ENCODE results near the gene PPP2R5E.

PPP2R5E gene

DNA sequence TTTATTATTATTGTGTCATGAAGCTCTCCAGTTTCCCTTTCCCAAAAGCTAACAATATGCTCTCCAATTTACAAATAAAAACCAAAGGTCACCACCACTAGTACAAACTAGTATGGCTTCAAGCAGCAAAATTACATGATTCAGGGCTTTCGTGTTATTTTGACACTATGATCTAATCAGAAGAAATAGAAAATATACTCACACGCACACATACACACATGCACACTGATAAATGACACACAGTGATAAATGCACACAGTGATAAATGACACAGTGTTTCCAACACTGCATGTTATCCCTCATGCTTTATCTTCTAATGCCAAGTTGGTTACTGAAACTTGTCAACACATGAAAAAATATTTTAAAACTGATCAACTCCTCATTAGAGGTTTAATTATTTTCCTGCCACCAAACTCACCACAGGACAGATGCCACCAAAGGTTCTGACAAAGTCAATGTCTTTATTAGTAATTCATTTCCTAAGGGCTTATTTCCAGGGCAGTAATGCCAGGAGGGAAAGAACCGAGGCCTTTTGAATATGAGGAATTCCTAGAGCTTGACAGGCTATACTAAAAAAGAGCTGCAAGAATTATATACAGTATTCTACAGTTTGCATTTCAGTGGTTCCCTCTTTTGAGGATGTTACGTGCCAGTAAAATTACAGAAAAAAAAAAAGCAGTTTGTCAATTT lies 82.4 kb downstream of the PPP2R5E start:
- Histone ChIP-seq H3K27ac (ENCODE audit: low read depth, low read length) (no peak overlapping the region), H3K9me3 (ENCODE audit: control insufficient read depth in 5 of 5, low read length in 5 of 5) (no peaks in the 10 kb centered on the region), H3K36me3 (ENCODE audit: control insufficient read depth in 5 of 5, insufficient read depth in 5 of 5, low read length in 5 of 5) (no peaks in the 10 kb centered on the region), H3K4me3 (ENCODE audit: low read depth in 1 of 5, low read length in 5 of 5) (no peak overlapping the region), H3K4me1 (ENCODE audit: control insufficient read depth in 5 of 5, insufficient read depth in 5 of 5, low read length in 5 of 5) (peaks cover 0 to 8% (median under 1%) of the 10 kb centered on the region in 5 donors), H3K27me3 (ENCODE audit: control insufficient read depth in 5 of 5, insufficient read depth in 4 of 5, low read length in 5 of 5) (no peaks in the 10 kb centered on the region), H3K9ac (ENCODE audit: low read length in 5 of 5) (no peak overlapping the region)

DNA sequence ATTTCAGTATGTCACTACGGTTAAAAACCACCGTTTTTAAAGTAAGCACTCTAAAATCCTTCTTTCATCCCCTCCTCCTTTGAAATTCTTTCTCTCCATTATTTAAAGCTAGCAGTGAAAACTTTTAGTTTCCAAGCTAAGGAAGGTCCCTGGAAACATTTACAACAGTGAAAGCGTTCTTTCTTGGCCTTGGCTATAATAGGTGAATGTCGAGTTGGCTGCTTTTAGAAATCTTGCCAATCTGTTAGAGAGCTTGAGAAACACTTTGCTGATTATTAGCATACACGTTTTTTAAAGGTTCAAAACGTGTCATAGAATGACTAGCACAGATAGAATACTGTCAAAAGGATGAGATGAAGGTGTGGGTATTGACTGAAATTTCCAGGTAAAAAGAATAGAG lies 83.4 kb downstream of the PPP2R5E start:
- no peak overlapping the region for H3K27ac ChIP-seq (ENCODE audit: low read depth, low read length)
- no peaks in the 10 kb centered on the region for H3K36me3 ChIP-seq (ENCODE audit: control insufficient read depth in 5 of 5, insufficient read depth in 5 of 5, low read length in 5 of 5)
- peaks cover 0 to 11% (median 6%) of the 10 kb centered on the region in 5 donors for H3K4me1 ChIP-seq (ENCODE audit: control insufficient read depth in 5 of 5, insufficient read depth in 5 of 5, low read length in 5 of 5)
- no peak overlapping the region for H3K9ac ChIP-seq (ENCODE audit: low read length in 5 of 5)
- no peak overlapping the region for H3K4me3 ChIP-seq (ENCODE audit: low read depth in 1 of 5, low read length in 5 of 5)
- no peaks in the 10 kb centered on the region for H3K27me3 ChIP-seq (ENCODE audit: control insufficient read depth in 5 of 5, insufficient read depth in 4 of 5, low read length in 5 of 5)
- no peaks in the 10 kb centered on the region for H3K9me3 ChIP-seq (ENCODE audit: control insufficient read depth in 5 of 5, low read length in 5 of 5)

DNA sequence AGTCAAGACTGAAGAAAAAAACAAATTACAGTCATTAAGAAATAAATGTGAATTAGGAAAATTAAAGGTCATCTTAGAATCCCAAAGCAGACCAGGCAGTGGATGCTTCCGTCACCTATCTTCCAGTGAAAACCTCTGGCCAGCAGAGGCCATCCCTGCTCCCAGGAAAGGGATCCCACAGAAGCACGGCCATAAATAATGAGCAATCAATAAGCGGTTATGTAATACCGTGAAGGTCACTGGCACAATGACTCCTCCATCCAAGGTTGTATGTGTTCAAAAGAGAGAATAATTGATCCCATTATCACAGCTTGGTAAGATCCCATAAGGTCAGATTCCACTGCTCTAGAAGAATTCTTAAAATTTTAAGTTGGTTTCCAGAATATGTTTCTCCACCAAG lies 85.7 kb downstream of the PPP2R5E start:
- no peaks in the 10 kb centered on the region for H3K27me3 ChIP-seq (ENCODE audit: control insufficient read depth in 5 of 5, insufficient read depth in 4 of 5, low read length in 5 of 5)
- H3K4me3 ChIP-seq (ENCODE audit: low read depth in 1 of 5, low read length in 5 of 5) = no peak overlapping the region
- H3K9me3 ChIP-seq (ENCODE audit: control insufficient read depth in 5 of 5, low read length in 5 of 5) = no peaks in the 10 kb centered on the region
- H3K4me1 ChIP-seq (ENCODE audit: control insufficient read depth in 5 of 5, insufficient read depth in 5 of 5, low read length in 5 of 5) = peaks cover 0 to 11% (median 7%) of the 10 kb centered on the region in 5 donors
- no peaks in the 10 kb centered on the region for H3K36me3 ChIP-seq (ENCODE audit: control insufficient read depth in 5 of 5, insufficient read depth in 5 of 5, low read length in 5 of 5)
- H3K27ac ChIP-seq (ENCODE audit: low read depth, low read length) = no peak overlapping the region
- no peak overlapping the region for H3K9ac ChIP-seq (ENCODE audit: low read length in 5 of 5)

DNA sequence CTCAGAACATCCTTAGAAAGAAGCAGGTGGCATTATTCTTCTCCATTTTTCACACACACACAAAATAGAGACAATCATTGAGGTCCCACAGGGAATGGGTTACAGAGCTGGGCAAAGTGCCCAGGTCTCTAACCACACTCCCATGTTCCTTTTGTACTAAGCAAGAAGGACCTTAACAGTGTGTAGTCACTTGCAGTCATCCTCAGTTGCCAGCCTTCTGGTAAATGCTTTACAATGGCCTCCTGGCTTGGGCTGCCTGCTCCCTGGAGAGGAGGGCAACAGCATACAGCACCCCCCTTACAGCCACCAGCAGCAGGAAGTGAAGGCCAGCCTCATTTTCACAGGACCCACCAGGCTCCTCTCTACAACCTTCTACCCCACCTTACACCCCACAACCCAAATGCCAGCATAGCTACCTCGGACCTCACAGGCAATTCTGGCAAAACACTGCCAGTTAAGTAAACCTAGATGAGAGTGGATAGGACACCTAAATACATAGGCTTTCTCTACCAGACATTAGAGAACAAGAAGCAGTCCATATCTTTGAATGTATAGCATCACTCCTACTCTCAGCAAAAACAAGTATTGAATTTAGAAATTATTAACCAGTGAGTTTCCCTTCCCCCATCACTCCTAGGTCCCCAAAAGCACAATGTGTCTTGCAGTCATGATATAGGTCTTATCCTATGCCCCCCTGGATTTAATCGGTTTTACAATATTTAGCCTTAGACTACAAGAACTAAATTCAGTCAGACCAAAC lies 88.1 kb downstream of the PPP2R5E start:
- no peaks in the 10 kb centered on the region for H3K9me3 ChIP-seq (ENCODE audit: control insufficient read depth in 5 of 5, low read length in 5 of 5)
- no peak overlapping the region for H3K27ac ChIP-seq (ENCODE audit: low read depth, low read length)
- H3K4me1 ChIP-seq (ENCODE audit: control insufficient read depth in 5 of 5, insufficient read depth in 5 of 5, low read length in 5 of 5) = peaks cover 0 to 12% (median 6%) of the 10 kb centered on the region in 5 donors
- no peak overlapping the region for H3K4me3 ChIP-seq (ENCODE audit: low read depth in 1 of 5, low read length in 5 of 5)
- no peak overlapping the region for H3K9ac ChIP-seq (ENCODE audit: low read length in 5 of 5)
- no peaks in the 10 kb centered on the region for H3K27me3 ChIP-seq (ENCODE audit: control insufficient read depth in 5 of 5, insufficient read depth in 4 of 5, low read length in 5 of 5)
- H3K36me3 ChIP-seq (ENCODE audit: control insufficient read depth in 5 of 5, insufficient read depth in 5 of 5, low read length in 5 of 5) = peaks cover 0 to 4% (median 2%) of the 10 kb centered on the region in 5 donors

DNA sequence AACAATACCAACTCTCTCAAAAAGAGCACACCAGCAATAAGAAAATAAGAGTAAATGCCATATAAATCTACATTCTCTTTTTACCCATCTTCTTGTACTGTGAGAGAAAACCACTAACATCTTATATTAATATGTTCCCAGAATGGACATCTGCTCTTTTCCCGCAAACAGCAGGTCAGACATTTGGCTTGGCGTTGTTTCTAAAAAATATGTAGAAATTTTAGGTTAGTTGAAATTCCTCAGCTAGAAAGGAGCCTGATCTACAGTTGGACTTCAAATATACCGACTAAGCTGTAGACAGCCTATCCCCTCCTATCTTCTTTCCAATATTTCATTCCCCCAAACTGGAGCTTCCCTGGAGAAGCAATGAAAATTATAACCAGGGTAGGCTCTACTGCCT lies 88.7 kb downstream of the PPP2R5E start:
- H3K9ac ChIP-seq (ENCODE audit: low read length in 5 of 5) = no peak overlapping the region
- H3K36me3 ChIP-seq (ENCODE audit: control insufficient read depth in 5 of 5, insufficient read depth in 5 of 5, low read length in 5 of 5) = peaks cover 0 to 4% (median 2%) of the 10 kb centered on the region in 5 donors
- H3K4me3 ChIP-seq (ENCODE audit: low read depth in 1 of 5, low read length in 5 of 5) = no peak overlapping the region
- no peaks in the 10 kb centered on the region for H3K27me3 ChIP-seq (ENCODE audit: control insufficient read depth in 5 of 5, insufficient read depth in 4 of 5, low read length in 5 of 5)
- H3K9me3 ChIP-seq (ENCODE audit: control insufficient read depth in 5 of 5, low read length in 5 of 5) = no peaks in the 10 kb centered on the region
- peaks cover 0 to 12% (median 6%) of the 10 kb centered on the region in 5 donors for H3K4me1 ChIP-seq (ENCODE audit: control insufficient read depth in 5 of 5, insufficient read depth in 5 of 5, low read length in 5 of 5)
- H3K27ac ChIP-seq (ENCODE audit: low read depth, low read length) = no peak overlapping the region

DNA sequence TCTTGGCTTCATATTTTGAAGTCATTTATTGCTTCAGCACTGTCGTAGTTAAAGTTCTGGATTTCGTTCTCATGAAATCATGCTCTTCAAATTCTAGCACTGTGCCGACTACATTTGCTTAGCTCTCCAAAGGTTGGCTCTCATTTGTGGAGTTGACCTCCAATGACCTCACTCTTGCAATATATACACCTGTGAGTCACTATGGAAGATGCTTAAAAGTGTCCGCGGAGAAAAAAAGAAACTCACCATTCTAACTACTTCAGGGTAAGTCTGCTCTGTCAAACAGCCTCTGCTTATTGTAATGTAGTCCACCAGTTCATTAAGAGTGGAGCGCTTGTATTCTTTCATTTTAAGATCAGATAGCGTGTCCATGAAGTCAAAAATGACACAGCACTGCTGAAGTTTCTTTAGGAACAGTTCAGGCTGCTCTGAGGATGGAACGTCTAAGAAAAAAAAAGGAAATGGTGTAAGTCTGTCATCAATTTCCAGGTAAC lies 89.7 kb downstream of the PPP2R5E start:
- Histone ChIP-seq H3K4me1 (ENCODE audit: control insufficient read depth in 5 of 5, insufficient read depth in 5 of 5, low read length in 5 of 5) (peaks cover 0 to 12% (median 6%) of the 10 kb centered on the region in 5 donors), H3K27ac (ENCODE audit: low read depth, low read length) (no peak overlapping the region), H3K9me3 (ENCODE audit: control insufficient read depth in 5 of 5, low read length in 5 of 5) (no peaks in the 10 kb centered on the region), H3K4me3 (ENCODE audit: low read depth in 1 of 5, low read length in 5 of 5) (no peak overlapping the region), H3K9ac (ENCODE audit: low read length in 5 of 5) (no peak overlapping the region), H3K36me3 (ENCODE audit: control insufficient read depth in 5 of 5, insufficient read depth in 5 of 5, low read length in 5 of 5) (peaks cover 0 to 4% (median 2%) of the 10 kb centered on the region in 5 donors), H3K27me3 (ENCODE audit: control insufficient read depth in 5 of 5, insufficient read depth in 4 of 5, low read length in 5 of 5) (no peaks in the 10 kb centered on the region)

DNA sequence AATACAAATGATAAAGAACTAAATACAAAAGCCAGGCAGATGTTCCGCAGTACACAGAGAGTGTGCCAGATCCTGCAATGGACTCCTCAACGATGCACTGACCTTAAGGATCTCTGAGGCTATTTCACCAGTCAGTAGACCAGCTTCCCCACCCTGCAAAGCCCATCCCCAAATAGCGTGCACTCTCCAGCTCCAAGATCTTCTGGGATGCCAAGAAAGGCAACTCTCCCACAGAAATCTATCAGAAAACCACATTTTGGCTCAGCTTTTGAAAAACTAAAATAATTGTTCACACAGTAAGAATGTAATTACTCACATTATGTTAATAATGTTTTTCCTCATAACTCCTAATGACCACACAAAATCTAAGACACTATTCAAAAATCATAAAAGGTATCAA lies 90.4 kb downstream of the PPP2R5E start:
- H3K9ac ChIP-seq (ENCODE audit: low read length in 5 of 5) = no peak overlapping the region
- no peak overlapping the region for H3K27ac ChIP-seq (ENCODE audit: low read depth, low read length)
- H3K4me1 ChIP-seq (ENCODE audit: control insufficient read depth in 5 of 5, insufficient read depth in 5 of 5, low read length in 5 of 5) = peaks cover 0 to 12% (median 6%) of the 10 kb centered on the region in 5 donors
- no peak overlapping the region for H3K4me3 ChIP-seq (ENCODE audit: low read depth in 1 of 5, low read length in 5 of 5)
- no peaks in the 10 kb centered on the region for H3K27me3 ChIP-seq (ENCODE audit: control insufficient read depth in 5 of 5, insufficient read depth in 4 of 5, low read length in 5 of 5)
- H3K36me3 ChIP-seq (ENCODE audit: control insufficient read depth in 5 of 5, insufficient read depth in 5 of 5, low read length in 5 of 5) = peaks cover 0 to 4% (median 2%) of the 10 kb centered on the region in 5 donors
- no peaks in the 10 kb centered on the region for H3K9me3 ChIP-seq (ENCODE audit: control insufficient read depth in 5 of 5, low read length in 5 of 5)

DNA sequence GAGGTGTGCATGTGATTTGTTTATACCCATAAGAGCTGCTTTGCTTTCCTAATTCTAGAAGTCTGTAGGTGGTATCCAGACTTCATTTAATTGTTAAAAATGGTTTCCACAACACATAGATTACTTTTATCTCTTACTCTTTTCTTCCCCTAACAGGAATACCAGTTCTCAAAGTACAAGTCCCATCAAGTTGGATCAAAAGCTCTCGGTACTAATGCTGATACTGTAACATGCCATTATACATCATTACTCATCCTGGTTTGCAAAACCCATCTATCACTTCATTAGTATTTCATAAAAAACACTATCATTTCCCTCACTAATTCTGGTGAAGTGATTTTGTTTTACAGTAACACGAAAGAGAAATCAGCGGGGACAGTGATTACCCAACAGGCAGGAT lies 94.3 kb downstream of the PPP2R5E start:
- no peak overlapping the region for H3K4me3 ChIP-seq (ENCODE audit: low read depth in 1 of 5, low read length in 5 of 5)
- no peak overlapping the region for H3K9ac ChIP-seq (ENCODE audit: low read length in 5 of 5)
- no peaks in the 10 kb centered on the region for H3K9me3 ChIP-seq (ENCODE audit: control insufficient read depth in 5 of 5, low read length in 5 of 5)
- no peaks in the 10 kb centered on the region for H3K27me3 ChIP-seq (ENCODE audit: control insufficient read depth in 5 of 5, insufficient read depth in 4 of 5, low read length in 5 of 5)
- no peak overlapping the region for H3K27ac ChIP-seq (ENCODE audit: low read depth, low read length)
- peaks cover 0 to 3% (median 0%) of the 10 kb centered on the region in 5 donors for H3K4me1 ChIP-seq (ENCODE audit: control insufficient read depth in 5 of 5, insufficient read depth in 5 of 5, low read length in 5 of 5)
- peaks cover 0 to 4% (median 2%) of the 10 kb centered on the region in 5 donors for H3K36me3 ChIP-seq (ENCODE audit: control insufficient read depth in 5 of 5, insufficient read depth in 5 of 5, low read length in 5 of 5)

DNA sequence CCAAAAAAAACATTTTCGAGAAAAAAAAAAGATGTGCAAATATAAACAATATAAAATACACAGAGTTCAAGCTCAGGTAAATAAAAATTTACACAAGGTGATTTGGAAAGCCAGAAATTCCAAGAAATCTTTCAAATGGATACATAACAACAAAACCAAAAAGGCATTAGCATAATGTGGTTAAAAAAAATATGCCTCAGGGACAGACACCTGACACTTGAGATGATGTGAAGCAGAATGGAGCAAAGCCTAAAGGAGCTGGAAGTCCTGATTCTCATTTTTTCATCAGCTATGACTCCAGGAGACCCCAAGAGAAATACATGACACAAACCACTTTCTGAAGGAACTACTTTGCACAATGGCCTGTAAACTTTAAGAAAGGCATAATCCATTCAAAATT lies 98.6 kb downstream of the PPP2R5E start:
- Histone ChIP-seq H3K27me3 (ENCODE audit: control insufficient read depth in 5 of 5, insufficient read depth in 4 of 5, low read length in 5 of 5) (no peaks in the 10 kb centered on the region), H3K27ac (ENCODE audit: low read depth, low read length) (no peak overlapping the region), H3K9me3 (ENCODE audit: control insufficient read depth in 5 of 5, low read length in 5 of 5) (no peaks in the 10 kb centered on the region), H3K4me3 (ENCODE audit: low read depth in 1 of 5, low read length in 5 of 5) (no peak overlapping the region), H3K36me3 (ENCODE audit: control insufficient read depth in 5 of 5, insufficient read depth in 5 of 5, low read length in 5 of 5) (peaks cover 0 to 4% (median 0%) of the 10 kb centered on the region in 5 donors), H3K9ac (ENCODE audit: low read length in 5 of 5) (no peak overlapping the region), H3K4me1 (ENCODE audit: control insufficient read depth in 5 of 5, insufficient read depth in 5 of 5, low read length in 5 of 5) (no peaks in the 10 kb centered on the region)

DNA sequence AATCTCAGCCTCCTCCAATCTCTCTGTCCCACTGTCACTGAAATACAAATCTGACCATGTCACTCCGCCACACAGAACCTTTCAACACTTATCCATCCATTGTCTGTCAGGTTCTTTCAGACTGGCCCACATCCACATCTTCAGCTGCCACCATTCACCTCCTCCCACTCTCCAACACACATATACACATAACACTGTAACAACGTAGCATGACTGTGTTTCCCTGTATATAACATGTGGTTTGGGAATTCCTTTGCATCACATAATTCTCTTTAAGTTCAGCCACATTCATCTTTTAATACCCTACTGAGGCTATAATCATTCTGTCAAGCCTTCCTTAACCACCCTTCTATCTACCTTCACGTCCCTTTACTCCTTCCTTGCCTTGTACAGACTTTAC lies 99.2 kb downstream of the PPP2R5E start:
- no peak overlapping the region for H3K4me3 ChIP-seq (ENCODE audit: low read depth in 1 of 5, low read length in 5 of 5)
- H3K27ac ChIP-seq (ENCODE audit: low read depth, low read length) = no peak overlapping the region
- no peaks in the 10 kb centered on the region for H3K4me1 ChIP-seq (ENCODE audit: control insufficient read depth in 5 of 5, insufficient read depth in 5 of 5, low read length in 5 of 5)
- no peaks in the 10 kb centered on the region for H3K27me3 ChIP-seq (ENCODE audit: control insufficient read depth in 5 of 5, insufficient read depth in 4 of 5, low read length in 5 of 5)
- no peaks in the 10 kb centered on the region for H3K9me3 ChIP-seq (ENCODE audit: control insufficient read depth in 5 of 5, low read length in 5 of 5)
- H3K36me3 ChIP-seq (ENCODE audit: control insufficient read depth in 5 of 5, insufficient read depth in 5 of 5, low read length in 5 of 5) = peaks cover 0 to 4% (median 0%) of the 10 kb centered on the region in 5 donors
- no peak overlapping the region for H3K9ac ChIP-seq (ENCODE audit: low read length in 5 of 5)

All from subcutaneous abdominal adipose tissue (tissue), 5 donors.